ENCODE results near the gene RASA2. TPM values are rescaled to one million over a fixed set of nuclear protein-coding genes. Genes with fewer than 3 reads are reported as not detected.

Gene RASA2
- total and polyA plus RNA-seq, 2 of the 8 experiments (the other 6 are each of a cell fraction or from before 2014, with no cell fraction given), result 3.5 to 15.9 TPM

DNA sequence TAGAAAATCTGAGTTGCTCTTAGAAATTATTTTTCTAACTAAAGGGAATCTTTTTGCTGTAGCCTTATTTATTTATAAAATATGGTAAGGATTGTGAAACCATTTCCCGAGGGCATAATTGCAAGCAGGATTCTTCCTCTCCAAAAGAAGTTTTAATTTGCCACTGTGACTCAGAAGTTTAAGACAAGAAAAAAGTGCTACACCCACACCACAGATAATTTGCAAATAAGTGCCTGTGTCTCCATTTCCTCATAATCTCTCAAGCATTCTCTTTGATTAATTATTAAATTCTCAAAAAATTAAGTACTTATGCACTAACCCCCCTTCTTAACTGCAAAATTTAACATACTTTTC is 43.6 kb downstream of the RASA2 start:
- Histone ChIP-seq H2BK15ac (ENCODE audit: low read length) (no peak overlapping the region), H3K79me1 (ENCODE audit: low read depth, low read length) (no peaks in the 10 kb centered on the region), H3K4me3 (ENCODE audit: extremely low read depth in 1 of 4, insufficient read depth in 2 of 4, low read depth in 3 of 4, low read length in 4 of 4) (no peak overlapping the region), H4K5ac (ENCODE audit: insufficient read length, low read depth, low read length) (no peak overlapping the region), H3K23ac (ENCODE audit: insufficient read length) (no peak overlapping the region), H3K18ac (ENCODE audit: extremely low read depth, low read length) (no peak overlapping the region), H4K8ac (ENCODE audit: extremely low read depth, insufficient read depth, low read length) (no peak overlapping the region), H2BK5ac (ENCODE audit: low read depth, low read length) (no peak overlapping the region), H3K79me2 (ENCODE audit: control insufficient read depth in 1 of 2, insufficient read depth in 2 of 2, low read length in 2 of 2) (no peaks in the 10 kb centered on the region), H4K20me1 (replicated peaks in 1 of 2; ENCODE audit: control insufficient read depth in 1 of 2, insufficient read depth in 2 of 2, low read length in 2 of 2) (peaks cover 0 to 1% of the 10 kb centered on the region in 2 experiments), H3K27me3 (replicated peaks in 1 of 4; ENCODE audit: control insufficient read depth in 3 of 4, extremely low read depth in 1 of 4, insufficient read depth in 3 of 4, low read length in 3 of 4) (no peaks in the 10 kb centered on the region), H3K23me2 (ENCODE audit: low read depth, low read length) (no peaks in the 10 kb centered on the region), H3K27ac (ENCODE audit: low read depth, low read length) (no peak overlapping the region), H3K56ac (replicated peaks; ENCODE audit: insufficient read length, low read depth, low read length) (no peak overlapping the region), H3K4me2 (ENCODE audit: insufficient read depth in 1 of 2, low read depth in 2 of 2, low read length in 2 of 2) (no peak overlapping the region), H3K9ac (replicated peaks in 1 of 4; ENCODE audit: extremely low read depth in 1 of 4, low read depth in 3 of 4, low read length in 3 of 4) (no peak overlapping the region), H2AK5ac (ENCODE audit: low read depth, low read length) (no peak overlapping the region), H3K14ac (ENCODE audit: insufficient read length) (no peak overlapping the region), H3K4me1 (replicated peaks in 1 of 4; ENCODE audit: control insufficient read depth in 3 of 4, insufficient read depth in 4 of 4, low read length in 3 of 4) (no peaks in the 10 kb centered on the region; a peak in 1 of 7 replicates), H2BK20ac (ENCODE audit: low read length) (no peak overlapping the region), H2BK12ac (ENCODE audit: low read depth, low read length) (no peak overlapping the region), H3K36me3 (ENCODE audit: control insufficient read depth in 2 of 4, insufficient read depth in 4 of 4, low read length in 3 of 4) (peaks cover 0 to 4% (median 1%) of the 10 kb centered on the region in 4 experiments; a peak in 3 of 8 replicates), H3K4ac (replicated peaks; ENCODE audit: insufficient read length, low read depth, low read length) (no peak overlapping the region), H4K91ac (replicated peaks; ENCODE audit: insufficient read length, low read length) (no peak overlapping the region), H3K9me3 (ENCODE audit: insufficient read depth in 2 of 2, low read depth in 1 of 2, low read length in 1 of 2) (no peaks in the 10 kb centered on the region), H2AFZ (ENCODE audit: low read length) (no peak overlapping the region), H2BK120ac (replicated peaks; ENCODE audit: low read depth, low read length) (no peak overlapping the region)
- WGBS, 2 experiments (ENCODE audit: extremely low coverage in 1 of 2, insufficient coverage in 1 of 2, insufficient read length in 1 of 2, insufficient replicate concordance in 2 of 2, low coverage in 1 of 2, low lambda C conversion rate in 2 of 2, missing lambda C conversion rate in 1 of 2), result 93% methylated on average over 1 of the region's 1 CpG; no CpG with 5 or more reads in 1 of the 2 experiments
- POLR2A ChIA-PET (ENCODE audit: partially characterized antibody), result no interaction called here
- FAIRE-seq, result no peak
- DNase-seq (ENCODE audit: low read depth in 1 of 2, low spot score in 2 of 2), result no peak
- CTCF ChIA-PET (ENCODE audit: partially characterized antibody), result interaction anchor here (0.9 kb wide), 1 partner anchor 30 kb away, joined by 3 read pairs; no protein-coding TSS in a partner anchor
- TF ChIP-seq RNF2 (IDR thresholded peaks at IDR 0.05; ENCODE audit: borderline replicate concordance, low read depth, low read length, missing control alignments, poor library complexity, severe bottlenecking) (no peak), HDAC2 (IDR thresholded peaks at IDR 0.05; ENCODE audit: borderline replicate concordance in 1 of 2, low read depth in 2 of 2, low read length in 2 of 2) (no peak)

All from H1 (cell line).